Hepatocyte (in vitro differentiated cells): ENCODE data around the gene AIMP2. TPM values are rescaled to one million over a fixed set of nuclear protein-coding genes. Genes with fewer than 3 reads are reported as not detected.

Experiments
- DNase-seq: peaks from one replicate; pipeline ENCODE4 v3.0.0-alpha.2; 2016; ENCODE audit warnings: low spot score
- H2AFZ ChIP-seq: fragments of 200-600 bp; sonication (generic); 2 replicates; pipeline ENCODE4 v1.6.0; 2016; ENCODE audit warnings: antibody characterized with exemption, mild to moderate bottlenecking
- H3K27ac ChIP-seq: fragments of 200-600 bp; sonication (generic); 2 replicates; pipeline ENCODE4 v1.5.1; 2016; ENCODE audit warnings: mild to moderate bottlenecking
- H3K27me3 ChIP-seq: fragments of 200-600 bp; sonication (generic); 2 replicates; pipeline ENCODE4 v1.6.1; 2016
- H3K36me3 ChIP-seq: fragments of 200-600 bp; sonication (generic); replicated peaks from 2 replicates; pipeline ENCODE4 v1.5.1; 2016; ENCODE audit warnings: low read depth; ENCODE audit not compliant: insufficient read depth
- H3K4me1 ChIP-seq: fragments of 200-600 bp; sonication (generic); 2 replicates; pipeline ENCODE4 v1.5.1; 2016; ENCODE audit warnings: mild to moderate bottlenecking, moderate library complexity; ENCODE audit not compliant: insufficient read depth
- H3K4me2 ChIP-seq: fragments of 200-600 bp; sonication (generic); 2 replicates; pipeline ENCODE4 v1.6.0; 2016
- H3K4me3 ChIP-seq: fragments of 200-600 bp; sonication (generic); 2 replicates; pipeline ENCODE4 v1.5.1; 2016; ENCODE audit warnings: mild to moderate bottlenecking
- H3K79me2 ChIP-seq: fragments of 200-600 bp; sonication (generic); 2 replicates; pipeline ENCODE4 v1.6.0; 2017; ENCODE audit warnings: mild to moderate bottlenecking
- H3K9me2 ChIP-seq: fragments of 200-600 bp; sonication (generic); replicated peaks from 2 replicates; pipeline ENCODE4 v1.6.0; 2017; ENCODE audit warnings: mild to moderate bottlenecking; ENCODE audit not compliant: insufficient read depth
- H3K9me3 ChIP-seq: fragments of 200-600 bp; sonication (generic); 2 replicates; pipeline ENCODE4 v1.5.1; 2016; ENCODE audit warnings: low read depth, mild to moderate bottlenecking
- H4K20me1 ChIP-seq: fragments of 200-600 bp; sonication (generic); 2 replicates; pipeline ENCODE4 v1.6.0; 2016; ENCODE audit warnings: mild to moderate bottlenecking; ENCODE audit not compliant: insufficient read depth, poor library complexity, severe bottlenecking
- EZH2 ChIP-seq: fragments of 200-600 bp; sonication (generic); IDR thresholded peaks from 2 replicates; pipeline ENCODE4 v1.6.1; 2016; ENCODE audit warnings: antibody characterized with exemption, mild to moderate bottlenecking, borderline replicate concordance
- EZH2phosphoT487 ChIP-seq: fragments of 200-600 bp; sonication (generic); IDR thresholded peaks from one replicate; pipeline ENCODE4 v1.6.1; 2018; ENCODE audit warnings: antibody characterized with exemption, mild to moderate bottlenecking, low read depth, moderate library complexity; ENCODE audit not compliant: unreplicated experiment, severe bottlenecking
- WGBS: methylation state at CpG from one replicate; pipeline ENCODE4 v1.1.6; 2016; ENCODE audit warnings: low lambda C conversion rate; ENCODE audit errors: missing lambda C conversion rate; 5-methylcytosine and 5-hydroxymethylcytosine counted together
- polyA plus RNA-seq: library from polyadenylated mRNA; unstranded; fragments of >200 nt; fragmentation: Nextera tagmentation; extraction: Ambion mirVana; gene quantifications from 2 replicates; pipeline ENCODE4 v1.2.1, GENCODE V29; 2016
- total RNA-seq: library from RNA; depleted of rRNA; stranded (reverse); fragments of >200 nt; gene quantifications from 2 replicates; pipeline ENCODE4 v1.2.3, GENCODE V29; 2014
- TF ChIP-seq, protein P1 (sequence below): fragments of 200-600 bp; sonication (generic); IDR thresholded peaks from 2 replicates; pipeline ENCODE4 v1.5.1; 2016; ENCODE audit warnings: antibody characterized with exemption, mild to moderate bottlenecking; ENCODE audit not compliant: poor library complexity

Gene AIMP2
- total and polyA plus RNA-seq, 2 experiments from 2014 or later: 52.7 to 55.4 TPM

DNA sequence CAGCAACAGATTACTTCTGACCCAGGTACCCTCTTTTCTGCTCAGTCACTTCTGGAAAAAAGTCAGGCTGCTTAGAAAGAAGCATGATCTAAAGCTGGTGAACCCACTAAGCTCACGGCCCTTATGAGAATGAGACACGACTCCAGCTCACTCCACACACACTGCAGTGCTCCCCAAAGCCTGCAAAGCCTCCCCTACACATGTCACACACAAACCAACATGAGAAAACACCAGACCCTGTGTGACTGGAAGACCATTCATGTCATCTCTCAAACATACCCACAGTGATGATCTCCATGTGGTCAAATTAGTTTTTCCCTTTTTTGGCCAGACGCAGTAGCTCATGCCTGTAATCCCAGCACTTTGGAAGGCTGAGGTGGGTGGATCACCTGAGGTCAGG lies 22.5 kb downstream of the AIMP2 start:
- peaks cover 16% of the 10 kb centered on the region for H3K79me2 ChIP-seq
- WGBS: 92% methylated on average over 3 of the region's 3 CpGs
- no peaks in the 10 kb centered on the region for H3K9me3 ChIP-seq
- H3K9me2 ChIP-seq: no peaks in the 10 kb centered on the region
- no peaks in the 10 kb centered on the region for H3K36me3 ChIP-seq
- H3K4me3 ChIP-seq: no peak overlapping the region
- no peaks in the 10 kb centered on the region for H3K27me3 ChIP-seq
- no peak overlapping the region for H3K27ac ChIP-seq
- TF ChIP-seq EZH2: no peak
- TF ChIP-seq, protein P1, sequence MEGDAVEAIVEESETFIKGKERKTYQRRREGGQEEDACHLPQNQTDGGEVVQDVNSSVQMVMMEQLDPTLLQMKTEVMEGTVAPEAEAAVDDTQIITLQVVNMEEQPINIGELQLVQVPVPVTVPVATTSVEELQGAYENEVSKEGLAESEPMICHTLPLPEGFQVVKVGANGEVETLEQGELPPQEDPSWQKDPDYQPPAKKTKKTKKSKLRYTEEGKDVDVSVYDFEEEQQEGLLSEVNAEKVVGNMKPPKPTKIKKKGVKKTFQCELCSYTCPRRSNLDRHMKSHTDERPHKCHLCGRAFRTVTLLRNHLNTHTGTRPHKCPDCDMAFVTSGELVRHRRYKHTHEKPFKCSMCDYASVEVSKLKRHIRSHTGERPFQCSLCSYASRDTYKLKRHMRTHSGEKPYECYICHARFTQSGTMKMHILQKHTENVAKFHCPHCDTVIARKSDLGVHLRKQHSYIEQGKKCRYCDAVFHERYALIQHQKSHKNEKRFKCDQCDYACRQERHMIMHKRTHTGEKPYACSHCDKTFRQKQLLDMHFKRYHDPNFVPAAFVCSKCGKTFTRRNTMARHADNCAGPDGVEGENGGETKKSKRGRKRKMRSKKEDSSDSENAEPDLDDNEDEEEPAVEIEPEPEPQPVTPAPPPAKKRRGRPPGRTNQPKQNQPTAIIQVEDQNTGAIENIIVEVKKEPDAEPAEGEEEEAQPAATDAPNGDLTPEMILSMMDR: no peak
- no peak for TF ChIP-seq EZH2phosphoT487
- H2AFZ ChIP-seq: no peak overlapping the region
- H4K20me1 ChIP-seq: peaks cover 4% of the 10 kb centered on the region
- DNase-seq: no peak
- H3K4me2 ChIP-seq: no peak overlapping the region
- H3K4me1 ChIP-seq: no peaks in the 10 kb centered on the region

- peaks cover 4% of the 10 kb centered on the region for H4K20me1 ChIP-seq
- H3K79me2 ChIP-seq: peaks cover 22% of the 10 kb centered on the region
- TF ChIP-seq EZH2 (no peak), EZH2phosphoT487 (no peak)
- TF ChIP-seq, protein P1: no peak
- no peaks in the 10 kb centered on the region for H3K27me3 ChIP-seq
- no peaks in the 10 kb centered on the region for H3K9me2 ChIP-seq
- no peak overlapping the region for H3K4me3 ChIP-seq
- H3K9me3 ChIP-seq: no peaks in the 10 kb centered on the region
- H3K27ac ChIP-seq: no peak overlapping the region
- H2AFZ ChIP-seq: no peak overlapping the region
- DNase-seq: no peak
- WGBS: 95% methylated on average over 5 of the region's 5 CpGs
- no peaks in the 10 kb centered on the region for H3K36me3 ChIP-seq
- H3K4me1 ChIP-seq: no peaks in the 10 kb centered on the region
- no peak overlapping the region for H3K4me2 ChIP-seq
Measured at GRCh38 chr7:6032167-6032566, 23.1 kb downstream of the AIMP2 start.

GRCh38 chr7:6032641-6033040 lies 23.6 kb downstream of the AIMP2 start:
- H4K20me1 ChIP-seq: peaks cover 4% of the 10 kb centered on the region
- H3K36me3 ChIP-seq: no peaks in the 10 kb centered on the region
- TF ChIP-seq EZH2 (no peak), EZH2phosphoT487 (no peak)
- TF ChIP-seq, protein P1: no peak
- H3K4me2 ChIP-seq: no peak overlapping the region
- no peak overlapping the region for H3K4me3 ChIP-seq
- H3K27me3 ChIP-seq: no peaks in the 10 kb centered on the region
- no peak for DNase-seq
- no peaks in the 10 kb centered on the region for H3K9me2 ChIP-seq
- H3K4me1 ChIP-seq: no peaks in the 10 kb centered on the region
- WGBS: 95% methylated on average over 7 of the region's 7 CpGs
- no peak overlapping the region for H3K27ac ChIP-seq
- H3K9me3 ChIP-seq: no peaks in the 10 kb centered on the region
- peaks cover 22% of the 10 kb centered on the region for H3K79me2 ChIP-seq
- no peak overlapping the region for H2AFZ ChIP-seq

GRCh38 chr7:6035165-6035564 lies 26.1 kb downstream of the AIMP2 start:
- Histone ChIP-seq H3K4me1 (no peaks in the 10 kb centered on the region), H3K36me3 (no peaks in the 10 kb centered on the region), H3K79me2 (peaks cover 22% of the 10 kb centered on the region), H3K4me3 (no peak overlapping the region), H2AFZ (no peak overlapping the region), H3K9me2 (no peaks in the 10 kb centered on the region), H3K4me2 (no peak overlapping the region), H3K9me3 (no peaks in the 10 kb centered on the region), H3K27me3 (no peaks in the 10 kb centered on the region), H4K20me1 (peaks cover 4% of the 10 kb centered on the region), H3K27ac (no peak overlapping the region)
- no peak for DNase-seq
- 95% methylated on average over 10 of the region's 10 CpGs for WGBS
- TF ChIP-seq EZH2 (no peak), EZH2phosphoT487 (no peak)
- TF ChIP-seq, protein P1: no peak
